Epithelial cell of proximal tubule (primary cell): ENCODE results near the gene MCTP2. TPM values are rescaled to one million over a fixed set of nuclear protein-coding genes. Genes with fewer than 3 reads are reported as not detected.
"Not testable (repeated sequence)": the region's sequence is repeated elsewhere in the genome, so short reads cannot be mapped to it uniquely, and the experiment has no call there.

ENCODE experiments used
- DNase-seq: peaks from one replicate; pipeline ENCODE4 v3.0.0-alpha.2; 2011; ENCODE audit warnings: low read depth
- H3K4me3 ChIP-seq: 2 replicates; pipeline ENCODE4 v1.5.1; 2011; ENCODE audit warnings: low read depth, mild to moderate bottlenecking, low read length
- total RNA-seq: library from RNA; depleted of rRNA; stranded (reverse); fragments of >200 nt; gene quantifications from 2 replicates; pipeline ENCODE4 v1.2.3, GENCODE V29; 2015
- TF ChIP-seq, protein P1 (sequence below): conservative IDR thresholded peaks from 2 replicates; pipeline ENCODE4 v1.5.1; 2012; ENCODE audit warnings: low read depth, mild to moderate bottlenecking, low read length

MCTP2 gene
- total RNA-seq, 1 donor from 2014 or later: 7.5 TPM

DNA sequence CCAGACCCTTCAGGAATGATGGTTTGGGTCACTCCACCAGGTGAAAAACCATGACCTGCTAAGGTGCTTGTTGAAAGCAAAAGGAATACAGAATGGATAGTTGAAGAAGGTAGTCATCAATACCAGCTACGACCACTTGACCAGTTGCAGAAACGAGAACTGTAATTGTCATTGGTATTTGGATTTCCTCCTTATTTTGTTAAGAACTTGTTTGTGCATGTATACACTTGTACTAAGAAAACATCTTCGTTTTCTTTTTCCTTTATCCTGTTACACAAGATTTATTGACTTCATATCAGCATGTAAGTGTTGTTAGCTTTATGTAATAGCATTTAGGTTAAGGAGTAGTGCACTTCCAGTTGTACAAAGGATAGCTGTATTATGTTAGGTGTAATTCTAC lies 261.8 kb downstream of the MCTP2 start:
- H3K4me3 ChIP-seq: no peak overlapping the region
- TF ChIP-seq, protein P1, sequence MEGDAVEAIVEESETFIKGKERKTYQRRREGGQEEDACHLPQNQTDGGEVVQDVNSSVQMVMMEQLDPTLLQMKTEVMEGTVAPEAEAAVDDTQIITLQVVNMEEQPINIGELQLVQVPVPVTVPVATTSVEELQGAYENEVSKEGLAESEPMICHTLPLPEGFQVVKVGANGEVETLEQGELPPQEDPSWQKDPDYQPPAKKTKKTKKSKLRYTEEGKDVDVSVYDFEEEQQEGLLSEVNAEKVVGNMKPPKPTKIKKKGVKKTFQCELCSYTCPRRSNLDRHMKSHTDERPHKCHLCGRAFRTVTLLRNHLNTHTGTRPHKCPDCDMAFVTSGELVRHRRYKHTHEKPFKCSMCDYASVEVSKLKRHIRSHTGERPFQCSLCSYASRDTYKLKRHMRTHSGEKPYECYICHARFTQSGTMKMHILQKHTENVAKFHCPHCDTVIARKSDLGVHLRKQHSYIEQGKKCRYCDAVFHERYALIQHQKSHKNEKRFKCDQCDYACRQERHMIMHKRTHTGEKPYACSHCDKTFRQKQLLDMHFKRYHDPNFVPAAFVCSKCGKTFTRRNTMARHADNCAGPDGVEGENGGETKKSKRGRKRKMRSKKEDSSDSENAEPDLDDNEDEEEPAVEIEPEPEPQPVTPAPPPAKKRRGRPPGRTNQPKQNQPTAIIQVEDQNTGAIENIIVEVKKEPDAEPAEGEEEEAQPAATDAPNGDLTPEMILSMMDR: no peak
- no peak for DNase-seq

DNA sequence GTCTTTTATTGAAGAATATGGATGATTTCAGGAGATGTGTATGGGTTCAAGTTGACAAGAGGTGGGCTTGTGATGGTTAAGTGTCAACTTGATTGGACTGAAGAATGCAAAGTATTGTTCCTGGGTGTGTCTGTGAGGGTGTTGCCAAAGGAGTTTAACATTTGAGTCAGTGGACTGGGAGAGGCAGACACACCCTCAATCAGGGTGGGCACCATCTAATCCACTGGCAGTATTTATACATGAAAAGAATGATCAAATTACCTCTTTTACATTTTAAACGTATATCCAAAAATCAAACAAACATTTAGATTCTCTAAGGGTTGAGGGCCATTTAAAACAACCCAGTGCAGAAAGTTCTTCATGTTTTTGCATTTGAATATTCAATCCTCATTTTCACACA lies 262.2 kb downstream of the MCTP2 start:
- not testable (repeated sequence) for DNase-seq, H3K4me3 ChIP-seq

DNA sequence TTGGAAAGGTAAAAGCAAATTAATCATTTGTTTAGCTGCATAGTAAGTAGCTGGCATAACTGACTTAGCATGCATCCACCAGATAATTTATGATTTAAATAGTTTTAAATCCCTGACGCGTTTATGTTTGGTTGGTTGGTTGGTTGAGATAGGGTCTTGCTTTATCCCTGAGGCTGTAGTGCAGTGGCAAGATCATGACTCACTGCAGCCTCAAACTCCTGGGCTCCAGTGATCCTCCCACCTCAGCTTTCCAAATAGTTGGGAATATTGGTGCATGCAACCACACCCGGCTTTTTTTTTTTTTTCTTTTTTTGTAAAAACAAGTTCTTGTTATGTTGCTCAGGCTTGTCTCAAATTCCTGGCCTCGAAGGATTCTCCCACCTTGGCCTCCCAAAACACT lies 263.4 kb downstream of the MCTP2 start:
- DNase-seq: no peak
- H3K4me3 ChIP-seq: no peak overlapping the region
- TF ChIP-seq, protein P1: no peak

GRCh38 chr15:94503293-94503692 lies 271.9 kb downstream of the MCTP2 start:
- DNase-seq: no peak
- TF ChIP-seq, protein P1: no peak

DNA sequence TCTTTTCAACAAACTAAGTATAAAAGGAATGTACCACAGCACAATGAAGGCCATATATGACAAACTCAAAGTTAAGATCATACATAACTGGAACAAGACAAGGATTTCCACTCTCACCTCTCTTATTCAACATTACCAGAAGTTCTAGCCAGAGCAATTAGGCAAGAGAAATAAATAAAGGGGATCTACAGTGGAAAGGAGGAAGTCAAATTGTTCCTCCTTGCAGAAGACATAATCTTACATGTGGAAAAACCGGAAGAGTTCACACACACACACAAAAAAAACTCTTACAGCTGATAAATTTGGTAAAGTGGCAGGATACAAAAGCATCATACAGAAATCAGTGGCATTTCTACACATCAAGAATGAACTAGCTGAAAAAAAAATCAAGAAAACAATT lies 277.9 kb downstream of the MCTP2 start:
- no peak for DNase-seq
- TF ChIP-seq, protein P1: no peak
- no peak overlapping the region for H3K4me3 ChIP-seq

More at GRCh38 chr15:94503293-94503692, 271.9 kb downstream of the MCTP2 start:
- no peak overlapping the region for H3K4me3 ChIP-seq

DNA sequence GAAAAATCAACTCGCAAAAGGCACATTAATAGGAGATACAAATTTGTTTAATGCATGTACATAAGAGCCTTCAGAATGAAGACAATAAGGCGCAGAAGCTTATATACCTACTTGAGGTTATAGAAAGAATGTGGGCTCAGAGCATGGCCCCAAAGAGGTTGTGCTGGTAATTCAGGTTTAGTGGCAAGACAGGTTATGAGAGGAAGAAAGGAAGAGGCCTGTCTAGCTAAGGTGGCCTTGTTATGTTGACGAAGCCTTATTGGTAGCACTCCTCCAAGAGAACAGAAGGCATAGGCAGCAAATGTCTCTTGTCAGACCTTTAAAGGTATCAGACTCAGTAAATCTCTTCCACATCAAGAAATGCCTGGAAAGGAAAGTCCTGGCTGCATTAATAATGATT lies 290.8 kb downstream of the MCTP2 start:
- no peak for DNase-seq
- H3K4me3 ChIP-seq: no peak overlapping the region
- TF ChIP-seq, protein P1: no peak

GRCh38 chr15:94523873-94524272 lies 292.5 kb downstream of the MCTP2 start:
- H3K4me3 ChIP-seq: no peak overlapping the region
- no peak for DNase-seq
- TF ChIP-seq, protein P1: no peak

DNA sequence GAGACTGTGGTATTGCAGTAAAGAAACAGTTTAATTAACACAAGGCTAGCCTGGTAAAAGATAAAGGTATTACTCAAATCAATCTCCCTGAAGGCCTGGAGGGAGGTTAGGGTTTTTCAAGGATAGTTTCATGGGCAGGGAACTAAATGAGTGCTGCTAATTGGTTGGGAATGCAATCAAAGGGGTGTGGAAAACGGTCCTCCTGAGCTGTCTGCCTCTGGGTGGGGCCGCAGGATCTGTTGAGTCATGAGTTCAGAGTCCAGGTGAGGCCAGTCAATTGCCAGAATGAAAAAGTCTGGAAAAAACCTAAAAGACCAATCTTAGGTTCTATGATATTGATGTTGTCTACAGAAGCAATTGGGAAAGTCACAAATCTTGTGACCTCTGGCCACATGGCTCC lies 293.2 kb downstream of the MCTP2 start:
- no peak overlapping the region for H3K4me3 ChIP-seq
- no peak for DNase-seq
- TF ChIP-seq, protein P1: no peak
